Stomach (tissue), 9 donors: ENCODE data around the gene WDPCP. TPM values are rescaled to one million over a fixed set of nuclear protein-coding genes. Genes with fewer than 3 reads are reported as not detected.
"Not testable (repeated sequence)": the region's sequence is repeated elsewhere in the genome, so short reads cannot be mapped to it uniquely, and the experiment has no call there.

Source experiments
- DNase-seq, 2 donors: peaks; one replicate each; pipeline versions ENCODE4 v3.0.0 to v3.0.0-alpha.2; 2013 to 2019
- H3K27ac ChIP-seq, 5 donors: fragments of 200-600 bp in 4 of 5; sonication (generic) in 4 of 5; one replicate each; pipeline ENCODE4 v1.5.1; 2013 to 2019; ENCODE audit warnings: mild to moderate bottlenecking in 1 of 5, moderate library complexity in 1 of 5
- H3K27me3 ChIP-seq, 3 donors: fragments of 200-600 bp; sonication (generic); one replicate each; pipeline ENCODE4 v1.5.1; 2017 to 2019; ENCODE audit warnings: mixed run types in 1 of 3
- H3K36me3 ChIP-seq, 4 donors: fragments of 200-600 bp; sonication (generic); 1 replicate in 3 of 4; 2 replicates in 1 of 4; pipeline ENCODE4 v1.5.1; 2016 to 2019
- H3K4me1 ChIP-seq, 4 donors: fragments of 200-600 bp; sonication (generic); one replicate each; pipeline ENCODE4 v1.5.1; 2016 to 2019
- H3K4me3 ChIP-seq, 4 donors: fragments of 200-600 bp; sonication (generic) in 3 of 4; one replicate each; pipeline ENCODE4 v1.5.1; 2016 to 2019; ENCODE audit warnings: mild to moderate bottlenecking in 1 of 4
- H3K9me3 ChIP-seq, 4 donors: fragments of 200-600 bp; sonication (generic); one replicate each; pipeline ENCODE4 v1.5.1; 2016 to 2019
- EP300 ChIP-seq: sonication (generic); formaldehyde crosslinking; IDR thresholded peaks from one replicate; pipeline ENCODE4 v1.6.1; 2017; ENCODE audit warnings: antibody characterized with exemption
- POLR2A ChIP-seq, 4 donors: fragments of 450-650 bp; IDR thresholded peaks; one replicate each; pipeline ENCODE4 v1.6.1; 2016; ENCODE audit warnings: antibody characterized with exemption in 4 of 4, control low read depth in 2 of 4, mild to moderate bottlenecking in 1 of 4, moderate library complexity in 1 of 4
- POLR2AphosphoS5 ChIP-seq, 3 donors: sonication (generic); formaldehyde crosslinking; IDR thresholded peaks; one replicate each; pipeline ENCODE4 v1.6.1; 2016; ENCODE audit warnings: antibody characterized with exemption in 3 of 3
- WGBS, 5 donors: extraction: QIAGEN DNeasy Blood & Tissue Kit in 3 of 5; methylation state at CpG; one replicate each; pipeline versions ENCODE4 v1.1.5 to v1.1.7; 2013 to 2018; 5-methylcytosine and 5-hydroxymethylcytosine counted together
- intact Hi-C: fragments of 100-400 bp; cut with DNase I; formaldehyde crosslinking; loops from one replicate; pipeline ENCODE4 v1.15.1; 2023; ENCODE audit warnings: low total_unique reads
- polyA plus RNA-seq, 3 donors: library from polyadenylated mRNA; stranded (reverse); fragments of 200-250 nt; gene quantifications; one replicate each; pipeline ENCODE4 v1.2.3, GENCODE V29; 2013
- total RNA-seq, 5 donors: library from RNA; depleted of rRNA; stranded (reverse); fragments of >200 nt; gene quantifications; one replicate each; pipeline versions ENCODE4 v1.1.0 to v1.2.3, GENCODE V29; 2014 to 2016
- TF ChIP-seq, protein P1 (sequence below), 7 experiments: fragments of 450-650 bp in 4 of 7; fragments of 200-600 bp in 3 of 7; sonication (generic) in 3 of 7; IDR thresholded peaks; one replicate each; pipeline ENCODE4 v1.5.1; 2016 to 2019; ENCODE audit warnings: antibody characterized with exemption in 7 of 7, control low read depth in 2 of 7, mild to moderate bottlenecking in 1 of 7
- donor health status: healthy with polysubstance abuse.
- donor health status: Bipolar disorder and iron deficiency.
- donor health status: healthy.

WDPCP gene
- total and polyA plus RNA-seq, 8 donors: 1.9 to 38.8 (median 7.7) TPM

DNA sequence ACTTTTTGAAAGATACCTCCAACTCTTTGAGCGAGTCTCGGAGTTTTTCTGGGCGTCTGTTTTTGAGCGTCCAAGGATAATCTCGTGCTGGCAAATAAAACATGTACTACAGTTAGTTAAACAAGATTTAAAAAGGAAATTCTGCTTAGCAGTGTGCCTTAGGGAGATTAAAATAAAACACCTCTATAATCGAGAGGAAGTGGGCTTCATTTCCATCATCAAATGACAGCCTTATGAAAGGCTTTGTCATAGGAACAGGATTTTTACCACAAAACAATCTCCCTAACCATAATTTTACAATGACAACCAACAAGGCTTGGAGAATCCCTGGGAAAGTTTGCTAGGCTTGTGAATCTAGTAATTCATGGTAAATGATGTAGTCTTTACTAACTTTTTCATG, 103.4 kb downstream of the WDPCP start:
- TF ChIP-seq POLR2AphosphoS5 (IDR thresholded peaks at IDR 0.05): no peak
- TF ChIP-seq POLR2A (IDR thresholded peaks at IDR 0.05): no peak
- no peak for TF ChIP-seq EP300
- TF ChIP-seq, protein P1, sequence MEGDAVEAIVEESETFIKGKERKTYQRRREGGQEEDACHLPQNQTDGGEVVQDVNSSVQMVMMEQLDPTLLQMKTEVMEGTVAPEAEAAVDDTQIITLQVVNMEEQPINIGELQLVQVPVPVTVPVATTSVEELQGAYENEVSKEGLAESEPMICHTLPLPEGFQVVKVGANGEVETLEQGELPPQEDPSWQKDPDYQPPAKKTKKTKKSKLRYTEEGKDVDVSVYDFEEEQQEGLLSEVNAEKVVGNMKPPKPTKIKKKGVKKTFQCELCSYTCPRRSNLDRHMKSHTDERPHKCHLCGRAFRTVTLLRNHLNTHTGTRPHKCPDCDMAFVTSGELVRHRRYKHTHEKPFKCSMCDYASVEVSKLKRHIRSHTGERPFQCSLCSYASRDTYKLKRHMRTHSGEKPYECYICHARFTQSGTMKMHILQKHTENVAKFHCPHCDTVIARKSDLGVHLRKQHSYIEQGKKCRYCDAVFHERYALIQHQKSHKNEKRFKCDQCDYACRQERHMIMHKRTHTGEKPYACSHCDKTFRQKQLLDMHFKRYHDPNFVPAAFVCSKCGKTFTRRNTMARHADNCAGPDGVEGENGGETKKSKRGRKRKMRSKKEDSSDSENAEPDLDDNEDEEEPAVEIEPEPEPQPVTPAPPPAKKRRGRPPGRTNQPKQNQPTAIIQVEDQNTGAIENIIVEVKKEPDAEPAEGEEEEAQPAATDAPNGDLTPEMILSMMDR (IDR thresholded peaks at IDR 0.05): no peak
- H3K36me3 ChIP-seq: peaks cover 0 to 6% (median 0%) of the 10 kb centered on the region in 4 donors
- WGBS, 5 donors: 68 to 86% (median 69%) methylated on average over 6 of the region's 6 CpGs
- H3K4me3 ChIP-seq: no peak overlapping the region
- DNase-seq: no peak
- no peaks in the 10 kb centered on the region for H3K4me1 ChIP-seq
- H3K27me3 ChIP-seq: no peaks in the 10 kb centered on the region
- intact Hi-C loops: no loop called here
- no peak overlapping the region for H3K27ac ChIP-seq
- no peaks in the 10 kb centered on the region for H3K9me3 ChIP-seq

- Histone ChIP-seq H3K9me3 (no peaks in the 10 kb centered on the region), H3K27ac (no peak overlapping the region), H3K4me3 (no peak overlapping the region), H3K36me3 (peaks cover 0 to 6% (median 0%) of the 10 kb centered on the region in 4 donors), H3K27me3 (no peaks in the 10 kb centered on the region), H3K4me1 (no peaks in the 10 kb centered on the region)
- DNase-seq: peak in 1 of 2 donors; percentile 3
- 52 to 74% (median 61%) methylated on average over 2 of the region's 2 CpGs for WGBS, 5 donors
- intact Hi-C loops: no loop called here
- TF ChIP-seq, protein P1 (IDR thresholded peaks at IDR 0.05): no peak
- no peak for TF ChIP-seq EP300
These were observed 103.8 kb downstream of the WDPCP start for GRCh38 chr2:63484481-63484880.

DNA sequence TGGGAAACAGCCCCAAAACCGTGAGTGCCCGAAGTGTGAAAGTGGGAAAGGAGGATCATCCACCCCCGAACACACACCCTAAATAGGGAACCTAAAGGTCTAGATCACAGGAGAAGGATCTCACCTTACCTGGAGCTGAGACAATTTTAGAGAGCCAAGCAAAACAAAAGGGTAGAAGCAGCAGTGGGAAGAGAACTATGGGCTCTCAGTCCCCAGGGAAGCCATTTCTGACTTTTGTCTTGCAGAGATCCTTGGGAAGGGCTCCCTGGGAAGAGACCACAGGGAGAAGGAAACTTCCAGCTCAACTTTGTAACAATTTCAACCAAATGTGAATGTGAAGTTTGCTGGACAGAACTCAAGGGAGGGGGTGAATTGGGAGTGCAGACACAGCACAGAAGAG, 110.6 kb downstream of the WDPCP start:
- intact Hi-C loops: no loop called here
- WGBS, 5 donors: 86 to 96% (median 94%) methylated on average over 3 of the region's 3 CpGs
- H3K4me3 ChIP-seq: no peak overlapping the region

GRCh38 chr2:63469313-63469712, 119.0 kb downstream of the WDPCP start:
- DNase-seq, H3K27ac ChIP-seq, H3K4me1 ChIP-seq, H3K27me3 ChIP-seq, H3K4me3 ChIP-seq, H3K9me3 ChIP-seq, intact Hi-C loops: not testable (repeated sequence)
- 97 to 100% (median 100%) methylated on average over 1 of the region's 1 CpG for WGBS, 5 donors
- H3K36me3 ChIP-seq: peaks cover 0 to 13% (median 6%) of the 10 kb centered on the region in 4 donors

More for the DNA sequence above, 110.6 kb downstream of the WDPCP start:
- H3K27ac ChIP-seq: no peak overlapping the region
- no peaks in the 10 kb centered on the region for H3K27me3 ChIP-seq
- TF ChIP-seq POLR2AphosphoS5 (IDR thresholded peaks at IDR 0.05) (no peak), POLR2A (IDR thresholded peaks at IDR 0.05) (no peak), EP300 (no peak)
- no peaks in the 10 kb centered on the region for H3K4me1 ChIP-seq
- no peak for DNase-seq
- H3K36me3 ChIP-seq: peaks cover 0 to 15% (median 1%) of the 10 kb centered on the region in 4 donors
- no peaks in the 10 kb centered on the region for H3K9me3 ChIP-seq

GRCh38 chr2:63465633-63466032, 122.6 kb downstream of the WDPCP start:
- intact Hi-C loops: no loop called here
- DNase-seq: no peak
- H3K27me3 ChIP-seq: no peaks in the 10 kb centered on the region
- no peak overlapping the region for H3K27ac ChIP-seq
- H3K36me3 ChIP-seq: peaks cover 0 to 40% (median 32%) of the 10 kb centered on the region in 4 donors
- no peak for TF ChIP-seq POLR2AphosphoS5 (IDR thresholded peaks at IDR 0.05)
- no peak for TF ChIP-seq EP300
- TF ChIP-seq POLR2A (IDR thresholded peaks at IDR 0.05): no peak
- TF ChIP-seq, protein P1 (IDR thresholded peaks at IDR 0.05): no peak
- no peaks in the 10 kb centered on the region for H3K4me1 ChIP-seq
- 75 to 86% (median 83%) methylated on average over 1 of the region's 1 CpG for WGBS, 5 donors
- H3K4me3 ChIP-seq: no peak overlapping the region
- H3K9me3 ChIP-seq: peaks cover 0 to 15% (median 3%) of the 10 kb centered on the region in 4 donors
